CD4-positive, alpha-beta T cell treated with Interleukin-1 beta for 1 hour (primary cell): ENCODE measurements around the gene ZNF362.
"Not testable (repeated sequence)": the region's sequence is repeated elsewhere in the genome, so short reads cannot be mapped to it uniquely, and the experiment has no call there.

Source experiments
- DNase-seq, 2 donors: peaks; one replicate each; pipeline ENCODE4 v3.0.0-alpha.2; 2020 to 2022

ZNF362 gene

GRCh38 chr1:33256471-33257206 is at the start of gene ZNF362:
TSS of gene ZNF362 (plus strand) at chr1:33256492. CDS start at chr1:33270575, 14,083 bp downstream.
- DNase-seq, result peak; percentile 67 to 69

- DNase-seq, result no peak
Measured at GRCh38 chr1:33211972-33212371, 44.3 kb upstream of the ZNF362 start.

GRCh38 chr1:33219886-33220661 is 36.2 kb upstream of the ZNF362 start:
- DNase-seq, result no peak

- DNase-seq, result no peak
Measured at GRCh38 chr1:33220676-33221384, 35.5 kb upstream of the ZNF362 start.

- DNase-seq, result no peak
Measured at GRCh38 chr1:33221385-33221758, 34.9 kb upstream of the ZNF362 start.

GRCh38 chr1:33222381-33222780 is 33.9 kb upstream of the ZNF362 start:
- DNase-seq, result no peak

- DNase-seq, result no peak
Measured at GRCh38 chr1:33224166-33224707, 32.1 kb upstream of the ZNF362 start.

GRCh38 chr1:33225586-33225985 is 30.7 kb upstream of the ZNF362 start:
- DNase-seq, result no peak

GRCh38 chr1:33228935-33229487 is 27.3 kb upstream of the ZNF362 start:
- no peak for DNase-seq

- DNase-seq, result no peak
Measured at GRCh38 chr1:33231166-33231565, 25.1 kb upstream of the ZNF362 start.

- DNase-seq, result no peak
Measured at GRCh38 chr1:33232716-33233115, 23.6 kb upstream of the ZNF362 start.

- DNase-seq, result no peak
Measured at GRCh38 chr1:33234131-33234530, 22.2 kb upstream of the ZNF362 start.

- no peak for DNase-seq
Measured at GRCh38 chr1:33234588-33234990, 21.7 kb upstream of the ZNF362 start.

- DNase-seq, result no peak
Measured at GRCh38 chr1:33235521-33235920, 20.8 kb upstream of the ZNF362 start.

- DNase-seq, result no peak
Measured at GRCh38 chr1:33236498-33236897, 19.8 kb upstream of the ZNF362 start.

- peak; percentile 40 to 59 for DNase-seq
Measured at GRCh38 chr1:33237579-33237978, 18.7 kb upstream of the ZNF362 start.

- DNase-seq, result not testable (repeated sequence)
Measured at GRCh38 chr1:33238194-33238724, 18.0 kb upstream of the ZNF362 start.

GRCh38 chr1:33239410-33239809 is 16.9 kb upstream of the ZNF362 start:
- DNase-seq, result not testable (repeated sequence)

- no peak for DNase-seq
Measured at GRCh38 chr1:33241866-33242265, 14.4 kb upstream of the ZNF362 start.

- no peak for DNase-seq
Measured at GRCh38 chr1:33242652-33243051, 13.6 kb upstream of the ZNF362 start.

- no peak for DNase-seq
Measured at GRCh38 chr1:33244143-33244808, 12.0 kb upstream of the ZNF362 start.

- DNase-seq, result no peak
Measured at GRCh38 chr1:33244809-33245186, 11.5 kb upstream of the ZNF362 start.
